ENCODE measurements around the gene CSNK1G3.

The CSNK1G3 gene

GRCh38 chr5:123540534-123540933, 28.6 kb downstream of the CSNK1G3 start:
- DNase-seq (ENCODE audit: low read depth), result no peak
- TF ChIP-seq CTCF (conservative IDR thresholded peaks at IDR 0.05; ENCODE audit: low read length), result no peak
- H3K4me3 ChIP-seq (ENCODE audit: low read length), result no peak overlapping the region

GRCh38 chr5:123543438-123543837, 31.5 kb downstream of the CSNK1G3 start:
- no peak overlapping the region for H3K4me3 ChIP-seq (ENCODE audit: low read length)
- TF ChIP-seq CTCF (conservative IDR thresholded peaks at IDR 0.05; ENCODE audit: low read length), result no peak
- DNase-seq (ENCODE audit: low read depth), result no peak

- TF ChIP-seq CTCF (conservative IDR thresholded peaks at IDR 0.05; ENCODE audit: low read length), result peak; percentile 57
- H3K4me3 ChIP-seq (ENCODE audit: low read length), result no peak overlapping the region
- DNase-seq (ENCODE audit: low read depth), result peak; percentile 27
Observed at GRCh38 chr5:123545506-123545905, 33.5 kb downstream of the CSNK1G3 start.

GRCh38 chr5:123546657-123547056, 34.7 kb downstream of the CSNK1G3 start:
- no peak for TF ChIP-seq CTCF (conservative IDR thresholded peaks at IDR 0.05; ENCODE audit: low read length)
- no peak for DNase-seq (ENCODE audit: low read depth)
- no peak overlapping the region for H3K4me3 ChIP-seq (ENCODE audit: low read length)

- no peak overlapping the region for H3K4me3 ChIP-seq (ENCODE audit: low read length)
- no peak for DNase-seq (ENCODE audit: low read depth)
- no peak for TF ChIP-seq CTCF (conservative IDR thresholded peaks at IDR 0.05; ENCODE audit: low read length)
Observed at GRCh38 chr5:123549256-123549904, 37.4 kb downstream of the CSNK1G3 start.

- TF ChIP-seq CTCF (conservative IDR thresholded peaks at IDR 0.05; ENCODE audit: low read length), result no peak
- DNase-seq (ENCODE audit: low read depth), result no peak
- H3K4me3 ChIP-seq (ENCODE audit: low read length), result no peak overlapping the region
Observed at GRCh38 chr5:123554601-123555000, 42.6 kb downstream of the CSNK1G3 start.

GRCh38 chr5:123557907-123558306, 45.9 kb downstream of the CSNK1G3 start:
- no peak for TF ChIP-seq CTCF (conservative IDR thresholded peaks at IDR 0.05; ENCODE audit: low read length)
- DNase-seq (ENCODE audit: low read depth), result no peak
- no peak overlapping the region for H3K4me3 ChIP-seq (ENCODE audit: low read length)
